NCI-H2029 (cell line): ENCODE data around the gene VAT1L.

Experiments used
- DNase-seq: peaks from one replicate; lab custom pipeline; 2025; lab: John Stamatoyannopoulos, UW

Gene VAT1L

GRCh38 chr16:77788181-77789084, at the start of gene VAT1L:
VAT1L (plus strand) TSS chr16:77788564; CDS start chr16:77788683, 119 bp downstream.
- no peak for DNase-seq

- no peak for DNase-seq
These were observed 49.4 kb upstream of the VAT1L start for GRCh38 chr16:77738706-77739558.

- no peak for DNase-seq
These were observed 48.8 kb upstream of the VAT1L start for GRCh38 chr16:77739559-77739892.

GRCh38 chr16:77744141-77744540, 44.2 kb upstream of the VAT1L start:
- no peak for DNase-seq

GRCh38 chr16:77745972-77746371, 42.4 kb upstream of the VAT1L start:
- no peak for DNase-seq

- no peak for DNase-seq
These were observed 39.9 kb upstream of the VAT1L start for GRCh38 chr16:77748421-77749005.

GRCh38 chr16:77749415-77749814, 38.9 kb upstream of the VAT1L start:
- no peak for DNase-seq

GRCh38 chr16:77758046-77758445, 30.3 kb upstream of the VAT1L start:
- no peak for DNase-seq

- no peak for DNase-seq
These were observed 29.9 kb upstream of the VAT1L start for GRCh38 chr16:77758508-77758907.

- no peak for DNase-seq
These were observed 29.2 kb upstream of the VAT1L start for GRCh38 chr16:77759201-77759600.

GRCh38 chr16:77759821-77760220, 28.5 kb upstream of the VAT1L start:
- DNase-seq = no peak

GRCh38 chr16:77760800-77761199, 27.6 kb upstream of the VAT1L start:
- DNase-seq = no peak

GRCh38 chr16:77761204-77761603, 27.2 kb upstream of the VAT1L start:
- DNase-seq = no peak

- DNase-seq = no peak
These were observed 26.1 kb upstream of the VAT1L start for GRCh38 chr16:77762262-77762661.

- no peak for DNase-seq
These were observed 24.4 kb upstream of the VAT1L start for GRCh38 chr16:77763994-77764393.

GRCh38 chr16:77767211-77767610, 21.2 kb upstream of the VAT1L start:
- no peak for DNase-seq

GRCh38 chr16:77767826-77768225, 20.5 kb upstream of the VAT1L start:
- DNase-seq = no peak

GRCh38 chr16:77775911-77776909, 12.2 kb upstream of the VAT1L start:
- DNase-seq = no peak

- DNase-seq = no peak
These were observed 10.6 kb upstream of the VAT1L start for GRCh38 chr16:77777745-77778144.

GRCh38 chr16:77780378-77780837, 8.0 kb upstream of the VAT1L start:
- DNase-seq = no peak

GRCh38 chr16:77781091-77781490, 7.3 kb upstream of the VAT1L start:
- no peak for DNase-seq
